Ovary (tissue), 3 donors: ENCODE results near the gene MAN1C1.

ENCODE experiments used
- CTCF ChIP-seq, 3 donors: fragments of 450-650 bp in 2 of 3; fragments of 200-600 bp in 1 of 3; IDR thresholded peaks; one replicate each; pipeline versions ENCODE4 v1.5.1 to v1.8.0; 2016 to 2022; ENCODE audit warnings: antibody characterized with exemption in 3 of 3, mild to moderate bottlenecking in 1 of 3
- EP300 ChIP-seq: sonication (generic); formaldehyde crosslinking; IDR thresholded peaks from one replicate; pipeline ENCODE4 v1.6.1; 2017; ENCODE audit warnings: antibody characterized with exemption
- POLR2A ChIP-seq: fragments of 450-650 bp; IDR thresholded peaks from one replicate; pipeline ENCODE4 v1.6.1; 2017; ENCODE audit warnings: antibody characterized with exemption, mild to moderate bottlenecking, moderate library complexity
- donor health status: DM: no; HTN: no; CAD: no.

GRCh38 chr1:25814549-25815087 lies 198.0 kb downstream of the MAN1C1 start:
- TF ChIP-seq EP300 (no peak), CTCF (IDR thresholded peaks at IDR 0.05) (no peak), POLR2A (no peak)
